ENCODE results near the gene CASP8. TPM values are rescaled to one million over a fixed set of nuclear protein-coding genes. Genes with fewer than 3 reads are reported as not detected.

Gene CASP8
- total RNA-seq, 1 experiment from 2014 or later, result 33.4 TPM

DNA sequence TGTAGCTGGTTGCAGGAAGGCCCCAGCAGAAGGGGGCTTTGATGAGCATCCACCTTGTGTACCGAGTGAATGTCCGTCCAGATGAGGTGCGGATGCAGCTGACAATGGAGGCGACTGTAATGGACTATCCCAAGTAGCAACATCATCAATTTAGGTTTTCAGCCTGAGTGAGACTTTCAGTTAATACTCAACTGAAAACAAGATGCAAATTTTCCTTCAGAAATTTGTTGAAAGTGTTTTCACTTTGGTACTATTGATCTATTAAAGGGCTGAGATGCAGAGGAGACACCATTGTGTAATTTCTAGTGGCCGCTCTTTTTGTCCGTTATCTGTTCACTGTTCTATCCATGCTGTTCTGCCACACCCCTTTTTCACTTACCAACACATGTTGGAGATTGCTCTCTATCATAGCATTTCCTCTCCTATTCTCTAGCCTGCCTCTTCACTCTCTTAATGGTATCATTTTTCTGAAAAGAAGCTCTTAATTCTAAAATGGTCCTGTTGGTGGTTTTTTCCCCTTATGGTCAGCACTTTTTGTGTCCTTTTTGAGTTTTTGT is 12.0 kb upstream of the CASP8 start:
- Mint-ChIP-seq H3K27ac (ENCODE audit: unreplicated experiment) (no peak overlapping the region), H3K27me3 (ENCODE audit: insufficient read depth, unreplicated experiment) (no peaks in the 10 kb centered on the region), H3K4me3 (ENCODE audit: unreplicated experiment) (no peak overlapping the region), H3K9me3 (ENCODE audit: unreplicated experiment) (peaks cover 11% of the 10 kb centered on the region), H3K36me3 (ENCODE audit: insufficient read depth, unreplicated experiment) (no peaks in the 10 kb centered on the region), H3K4me1 (ENCODE audit: low read depth, unreplicated experiment) (no peaks in the 10 kb centered on the region)
- BruUV-seq (replicated peaks), result no TSS peak
- ChIA-PET POLR2A (interaction anchor here (0.5 kb wide), 1 partner anchor 58 kb away, joined by 3 read pairs; no protein-coding TSS in a partner anchor), CTCF (no interaction called here)
- DNase-seq, result no peak
- Histone ChIP-seq H3K36me3 (ENCODE audit: control insufficient read depth, insufficient read depth, low read length) (no peaks in the 10 kb centered on the region), H3K9me3 (no peaks in the 10 kb centered on the region), H3K27me3 (replicated peaks; ENCODE audit: control insufficient read depth, insufficient read depth, low read length) (no peaks in the 10 kb centered on the region), H3K4me1 (no peaks in the 10 kb centered on the region), H3K4me3 (ENCODE audit: low read depth, low read length) (no peak overlapping the region)
- TF ChIP-seq CTCF (IDR thresholded peaks at IDR 0.05; ENCODE audit: insufficient read depth in 1 of 2, low read depth in 1 of 2, low read length in 1 of 2, severe bottlenecking in 1 of 2, unreplicated experiment in 1 of 2), result no peak
- intact Hi-C loops (cut with micrococcal nuclease; ENCODE audit: unreplicated experiment), result no loop called here

GRCh38 chr2:201249889-201250288 is 10.4 kb upstream of the CASP8 start:
- no peaks in the 10 kb centered on the region for H3K27me3 Mint-ChIP-seq (ENCODE audit: insufficient read depth, unreplicated experiment)
- POLR2A ChIA-PET, result no interaction called here

DNA sequence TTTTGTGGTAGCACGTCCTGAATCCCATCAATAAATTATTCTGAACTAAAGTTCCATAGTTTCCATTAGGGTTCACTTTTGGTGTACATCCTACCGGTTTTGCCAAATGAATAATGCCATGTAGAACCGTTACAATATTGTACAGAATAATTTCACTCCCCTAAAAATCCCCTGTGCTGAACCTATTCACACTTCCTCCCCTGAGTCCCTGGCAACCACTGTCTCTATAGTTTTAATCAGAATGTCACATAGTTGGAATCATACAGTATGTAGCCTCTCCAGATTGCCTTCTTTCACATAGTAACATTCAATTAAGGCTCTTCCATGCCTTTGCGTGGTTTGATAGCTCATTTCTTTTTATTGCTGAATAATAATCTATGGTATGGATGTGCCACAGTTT is 9.6 kb upstream of the CASP8 start:
- Mint-ChIP-seq H3K27me3 (ENCODE audit: insufficient read depth, unreplicated experiment) (no peaks in the 10 kb centered on the region), H3K27ac (ENCODE audit: unreplicated experiment) (no peak overlapping the region), H3K4me3 (ENCODE audit: unreplicated experiment) (no peak overlapping the region), H3K9me3 (ENCODE audit: unreplicated experiment) (peaks cover 11% of the 10 kb centered on the region), H3K4me1 (ENCODE audit: low read depth, unreplicated experiment) (no peaks in the 10 kb centered on the region), H3K36me3 (ENCODE audit: insufficient read depth, unreplicated experiment) (no peaks in the 10 kb centered on the region)
- BruUV-seq (replicated peaks), result no TSS peak
- POLR2A ChIA-PET, result no interaction called here
- intact Hi-C loops (cut with micrococcal nuclease; ENCODE audit: unreplicated experiment), result no loop called here
- CTCF ChIA-PET, result no interaction called here
- H3K27me3 ChIP-seq (replicated peaks; ENCODE audit: control insufficient read depth, insufficient read depth, low read length), result no peaks in the 10 kb centered on the region
- no peak for TF ChIP-seq CTCF (IDR thresholded peaks at IDR 0.05; ENCODE audit: insufficient read depth in 1 of 2, low read depth in 1 of 2, low read length in 1 of 2, severe bottlenecking in 1 of 2, unreplicated experiment in 1 of 2)
- H3K9me3 ChIP-seq, result no peaks in the 10 kb centered on the region
- H3K4me1 ChIP-seq, result no peaks in the 10 kb centered on the region
- H3K4me3 ChIP-seq (ENCODE audit: low read depth, low read length), result no peak overlapping the region
- no peaks in the 10 kb centered on the region for H3K36me3 ChIP-seq (ENCODE audit: control insufficient read depth, insufficient read depth, low read length)
- no peak for DNase-seq

More at GRCh38 chr2:201249889-201250288, 10.4 kb upstream of the CASP8 start:
- no peak overlapping the region for H3K4me3 Mint-ChIP-seq (ENCODE audit: unreplicated experiment)
- no peak overlapping the region for H3K27ac Mint-ChIP-seq (ENCODE audit: unreplicated experiment)
- H3K36me3 Mint-ChIP-seq (ENCODE audit: insufficient read depth, unreplicated experiment), result no peaks in the 10 kb centered on the region
- no peak for DNase-seq
- intact Hi-C loops (cut with micrococcal nuclease; ENCODE audit: unreplicated experiment), result no loop called here
- no TSS peak for BruUV-seq (replicated peaks)
- no peaks in the 10 kb centered on the region for H3K4me1 Mint-ChIP-seq (ENCODE audit: low read depth, unreplicated experiment)
- no peak for TF ChIP-seq CTCF (IDR thresholded peaks at IDR 0.05; ENCODE audit: insufficient read depth in 1 of 2, low read depth in 1 of 2, low read length in 1 of 2, severe bottlenecking in 1 of 2, unreplicated experiment in 1 of 2)
- H3K4me1 ChIP-seq, result no peaks in the 10 kb centered on the region
- H3K27me3 ChIP-seq (replicated peaks; ENCODE audit: control insufficient read depth, insufficient read depth, low read length), result no peaks in the 10 kb centered on the region
- CTCF ChIA-PET, result no interaction called here
- no peaks in the 10 kb centered on the region for H3K9me3 ChIP-seq
- no peaks in the 10 kb centered on the region for H3K36me3 ChIP-seq (ENCODE audit: control insufficient read depth, insufficient read depth, low read length)
- H3K9me3 Mint-ChIP-seq (ENCODE audit: unreplicated experiment), result peaks cover 11% of the 10 kb centered on the region
- H3K4me3 ChIP-seq (ENCODE audit: low read depth, low read length), result no peak overlapping the region

Measured in Caco-2 (cell line).